Endothelial cell of umbilical vein (primary cell): ENCODE data around the gene TSPAN13.

Experiments used
- CTCF ChIP-seq, 2 donors: IDR thresholded peaks; 1 replicate in 1 of 2; 2 replicates in 1 of 2; pipeline ENCODE4 v1.5.1; 2011; ENCODE audit warnings: low read length in 2 of 2, mild to moderate bottlenecking in 2 of 2, moderate library complexity in 2 of 2, control low read depth in 1 of 2, inconsistent platforms in 1 of 2, low read depth in 1 of 2; ENCODE audit not compliant: insufficient read depth in 1 of 2; ENCODE audit errors: extremely low read depth in 1 of 2
- EZH2 ChIP-seq: IDR thresholded peaks from 2 replicates; pipeline ENCODE4 v1.6.1; 2012; ENCODE audit warnings: borderline replicate concordance, low read depth, mild to moderate bottlenecking, moderate library complexity, low read length, inconsistent platforms; ENCODE audit not compliant: severe bottlenecking
- FOS ChIP-seq: IDR thresholded peaks from 2 replicates; pipeline ENCODE4 v1.6.1; 2011; ENCODE audit warnings: mild to moderate bottlenecking, low read length, moderate library complexity, borderline replicate concordance; ENCODE audit not compliant: insufficient read depth
- MAX ChIP-seq: IDR thresholded peaks from 2 replicates; pipeline ENCODE4 v1.6.1; 2011; ENCODE audit not compliant: insufficient read depth, insufficient read length
- POLR2A ChIP-seq: IDR thresholded peaks from 2 replicates; pipeline ENCODE4 v1.6.1; 2012; ENCODE audit warnings: low read depth, mild to moderate bottlenecking, control low read depth, low read length
- POLR2AphosphoS5 ChIP-seq: IDR thresholded peaks from 2 replicates; pipeline ENCODE4 v1.6.1; 2012; ENCODE audit warnings: low read depth, mild to moderate bottlenecking, control low read depth, low read length, moderate library complexity; ENCODE audit not compliant: insufficient read depth

- TF ChIP-seq CTCF (IDR thresholded peaks at IDR 0.05; ENCODE audit: extremely low read depth in 1 of 2, insufficient read depth in 1 of 2, low read depth in 1 of 2, low read length in 2 of 2) = no peak
- TF ChIP-seq EZH2 = no peak
- TF ChIP-seq POLR2AphosphoS5 = no peak
- no peak for TF ChIP-seq POLR2A
- TF ChIP-seq FOS = no peak
- TF ChIP-seq MAX = no peak
Observed at GRCh38 chr7:16740996-16741395, 12.6 kb upstream of the TSPAN13 start.
